ENCODE measurements around the gene MNAT1.
"Not testable (repeated sequence)": the region's sequence is repeated elsewhere in the genome, so short reads cannot be mapped to it uniquely, and the experiment has no call there.

MNAT1 gene

DNA sequence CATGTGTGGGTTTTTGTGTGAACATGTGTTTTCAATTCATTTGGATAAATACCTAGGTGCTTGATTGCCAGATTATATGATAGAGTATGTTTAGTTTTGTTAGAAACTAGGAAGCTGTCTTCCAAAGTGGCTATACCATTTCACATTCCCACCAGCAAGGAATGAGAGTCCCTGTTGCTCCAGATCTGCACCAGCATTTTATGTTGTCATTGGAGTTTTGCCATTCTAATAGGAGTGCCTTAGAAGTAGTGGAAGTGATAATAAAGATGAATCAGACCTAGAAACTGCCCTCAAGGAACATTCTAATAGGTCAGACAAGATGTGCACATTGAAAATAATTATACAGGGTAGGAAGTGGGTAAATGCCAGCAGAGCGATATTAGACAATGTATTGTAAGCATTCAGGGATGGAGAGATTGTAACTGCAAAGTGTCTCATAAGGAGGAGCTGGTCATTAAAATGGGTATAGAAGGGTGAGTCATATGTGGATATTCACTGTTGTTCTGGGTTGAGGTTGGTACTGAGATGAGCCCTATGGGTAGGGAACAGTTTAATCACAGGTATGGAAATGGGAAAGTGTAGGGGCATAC lies 71.4 kb downstream of the MNAT1 start:
- peak; percentile 71 for DNase-seq (ENCODE audit: low spot score)

DNA sequence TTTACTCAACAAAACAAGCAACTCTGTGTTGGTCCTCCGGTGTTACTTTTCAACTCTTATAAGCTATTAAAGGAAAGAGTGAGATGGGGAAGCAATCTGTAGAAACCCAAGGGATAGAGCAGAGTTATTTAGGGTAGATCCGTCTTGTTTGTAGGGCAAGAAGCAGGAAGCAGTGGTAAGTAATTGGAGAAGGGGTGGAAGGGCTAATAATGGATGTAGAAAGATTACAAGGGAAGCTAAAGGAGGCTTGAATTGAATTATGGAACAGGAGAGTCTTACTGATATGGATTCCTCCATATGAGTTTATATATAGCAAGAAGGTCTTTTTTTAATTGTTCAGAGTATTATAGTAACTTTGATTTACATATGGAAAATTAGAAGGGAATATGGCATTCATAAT lies 72.7 kb downstream of the MNAT1 start:
- no peak for DNase-seq (ENCODE audit: low spot score)

DNA sequence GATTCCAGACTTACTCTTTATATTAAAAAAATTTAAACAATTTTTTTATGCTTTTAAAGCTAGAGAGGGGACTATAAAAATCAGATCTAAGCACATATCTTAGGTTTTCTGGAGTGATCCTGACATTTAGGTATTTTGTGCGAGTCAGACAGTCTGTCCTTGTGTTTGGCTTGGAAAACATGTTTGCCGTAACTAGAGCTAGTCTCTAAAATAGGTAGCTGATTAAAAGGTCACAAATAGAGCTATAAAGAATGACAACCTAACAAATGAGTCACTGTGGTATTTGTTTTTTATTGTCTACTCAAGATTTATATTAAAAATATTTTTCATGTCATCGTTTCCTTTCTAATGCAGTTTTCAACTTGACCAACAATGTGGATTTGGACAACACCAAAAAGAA lies 73.4 kb downstream of the MNAT1 start:
- no peak for DNase-seq (ENCODE audit: low spot score)

DNA sequence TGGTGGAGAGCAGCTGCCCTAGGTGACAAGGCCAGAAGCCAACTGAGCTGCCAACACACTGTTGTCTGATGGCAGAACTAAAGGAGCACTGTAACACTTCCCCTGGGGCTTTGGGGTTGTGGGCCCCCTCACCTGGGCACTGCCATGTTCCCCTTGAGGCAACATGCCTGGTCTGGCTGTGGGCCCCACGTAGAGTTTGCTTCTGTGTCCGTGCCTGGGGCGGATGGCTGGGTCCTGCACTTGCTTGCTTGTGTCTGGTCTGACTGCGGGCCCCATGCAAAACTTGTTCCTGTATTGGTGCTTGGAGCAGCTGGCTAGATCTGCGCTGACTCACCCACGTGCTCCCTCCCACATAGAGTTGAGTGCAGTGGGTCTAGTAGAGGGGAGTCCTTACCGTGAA lies 78.4 kb downstream of the MNAT1 start:
- DNase-seq (ENCODE audit: low spot score) = no peak

DNA sequence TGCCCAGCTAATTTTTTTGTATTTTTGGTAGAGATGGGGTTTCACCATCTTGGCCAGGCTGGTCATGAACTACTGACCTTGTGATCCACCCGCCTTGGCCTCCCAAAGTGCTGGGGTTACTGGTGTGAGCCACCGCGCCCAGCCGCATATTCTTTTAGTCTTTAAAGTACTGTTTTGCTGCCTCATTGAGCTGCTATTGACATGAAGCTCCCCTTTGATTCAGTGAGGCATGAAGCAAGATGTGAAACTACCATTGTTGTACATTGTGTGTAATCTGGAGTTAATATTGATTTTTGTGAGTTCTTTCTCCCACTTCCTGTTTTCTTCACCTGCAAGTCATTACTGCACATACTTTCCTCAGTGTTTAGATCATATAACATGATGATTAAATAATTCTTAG lies 80.8 kb downstream of the MNAT1 start:
- no peak for DNase-seq (ENCODE audit: low spot score)

DNA sequence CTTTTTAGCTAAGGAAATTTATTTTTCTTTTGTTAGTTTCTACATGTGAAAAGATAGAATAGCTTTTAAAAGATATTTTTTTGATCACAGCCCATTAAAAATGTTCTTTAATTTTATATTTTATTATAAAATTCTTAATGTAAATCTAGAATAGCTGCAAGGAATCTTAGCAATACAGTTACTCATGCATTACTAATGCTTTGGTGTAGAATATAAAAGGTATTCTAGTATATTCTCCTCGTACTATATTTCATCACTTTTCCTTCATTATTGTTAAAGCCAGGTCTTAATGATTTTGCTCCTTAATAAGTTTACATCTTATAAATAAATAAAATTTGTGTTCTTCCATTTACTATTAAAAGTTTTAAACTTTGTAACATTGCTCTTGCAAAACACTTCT lies 82.6 kb downstream of the MNAT1 start:
- DNase-seq (ENCODE audit: low spot score) = no peak

DNA sequence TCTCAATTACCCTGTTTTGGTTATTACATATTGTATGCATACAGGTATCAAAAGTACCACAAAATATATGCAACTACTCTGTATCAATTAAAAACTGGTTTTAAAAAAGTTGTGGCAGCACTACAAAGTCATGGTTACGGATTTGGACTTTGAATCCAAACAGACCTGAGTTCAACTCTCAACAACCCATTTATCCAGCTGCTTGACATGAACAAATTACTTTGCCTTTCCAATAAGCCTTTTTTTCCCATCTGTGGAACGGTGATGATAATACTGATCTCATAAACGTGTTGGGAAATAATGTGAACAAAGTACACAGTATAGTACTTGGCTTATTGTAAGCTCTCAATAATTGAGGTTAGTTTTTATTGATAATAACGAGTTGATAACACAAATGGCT lies 85.0 kb downstream of the MNAT1 start:
- DNase-seq (ENCODE audit: low spot score) = no peak

DNA sequence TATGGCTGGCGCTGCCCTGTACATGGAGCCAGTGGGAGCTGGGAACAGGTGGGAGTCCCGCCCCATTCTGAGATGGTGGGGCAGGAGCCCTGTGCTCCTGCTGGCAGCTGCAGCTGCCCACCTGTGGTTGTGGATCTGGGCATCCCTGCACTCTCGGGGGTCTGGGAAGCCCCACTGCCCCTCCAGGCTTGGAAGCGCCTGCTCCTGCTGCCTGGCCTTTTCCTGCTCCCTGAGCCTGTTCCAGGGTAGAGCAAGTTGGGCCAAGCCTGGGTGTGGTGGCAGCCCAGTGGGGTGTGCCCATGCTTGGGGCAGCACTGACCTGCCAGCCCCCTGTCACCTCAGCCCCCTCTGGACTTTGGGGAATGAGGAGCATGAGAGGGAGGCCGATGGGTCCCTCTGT lies 104.0 kb downstream of the MNAT1 start:
- no peak for DNase-seq (ENCODE audit: low spot score)

DNA sequence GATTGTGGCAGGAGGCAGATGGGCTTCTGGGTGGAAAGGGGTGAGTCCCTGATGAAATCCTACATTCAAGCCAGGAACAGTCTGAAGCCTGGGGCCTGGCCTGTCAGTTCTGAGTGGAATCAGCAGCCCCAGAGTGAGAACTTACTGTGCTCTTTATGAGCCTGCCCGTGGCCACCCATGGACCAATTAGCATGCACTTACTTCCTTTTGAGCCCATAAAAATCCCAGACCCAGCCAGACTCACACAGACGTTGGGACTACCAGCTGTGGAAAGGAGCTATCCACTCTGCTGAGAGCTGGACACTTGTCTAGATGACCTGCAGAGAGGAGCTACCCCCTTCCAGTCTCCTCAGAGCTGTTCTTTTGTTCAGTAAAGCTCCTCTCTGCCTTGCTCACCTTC lies 104.5 kb downstream of the MNAT1 start:
- DNase-seq (ENCODE audit: low spot score) = no peak

DNA sequence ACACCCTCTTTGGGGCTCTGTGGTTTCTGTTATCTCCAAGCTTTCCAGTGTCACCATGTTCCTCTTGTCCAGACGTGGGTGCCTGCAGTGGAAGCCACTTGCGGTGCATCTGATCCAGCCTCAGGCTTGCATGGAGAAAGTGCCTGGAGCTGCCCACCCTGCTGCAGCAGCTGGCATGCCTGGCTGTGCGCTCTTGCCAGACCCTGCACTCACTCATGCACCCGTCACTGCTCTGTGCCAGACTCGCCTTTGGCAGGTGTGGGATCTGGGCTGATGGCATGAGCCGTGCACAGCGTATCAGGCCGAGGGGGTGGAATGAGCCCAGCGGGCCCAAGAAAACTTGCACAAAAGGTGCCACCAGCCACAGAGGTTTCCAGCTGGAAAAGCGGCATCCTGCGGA lies 105.1 kb downstream of the MNAT1 start:
- no peak for DNase-seq (ENCODE audit: low spot score)

DNA sequence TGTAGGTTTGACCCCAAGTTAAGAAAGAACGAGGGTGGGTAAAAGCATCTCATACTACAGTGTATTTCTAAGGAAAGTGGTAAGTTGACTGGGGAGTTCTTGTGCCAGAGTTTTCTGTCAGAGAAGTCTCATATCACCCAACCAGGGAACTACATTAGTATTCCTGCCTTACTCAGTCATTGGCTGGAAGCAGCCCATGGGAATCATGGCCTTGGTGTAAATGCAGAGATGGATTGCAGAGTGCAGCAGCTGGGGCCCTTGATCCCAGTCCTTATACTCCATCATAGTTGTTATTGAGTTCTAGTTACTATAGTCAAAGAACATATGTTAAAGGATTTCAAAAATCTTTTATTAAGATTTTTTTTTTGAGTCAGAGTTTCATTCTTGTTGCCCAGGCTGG lies 105.8 kb downstream of the MNAT1 start:
- DNase-seq (ENCODE audit: low spot score) = no peak

DNA sequence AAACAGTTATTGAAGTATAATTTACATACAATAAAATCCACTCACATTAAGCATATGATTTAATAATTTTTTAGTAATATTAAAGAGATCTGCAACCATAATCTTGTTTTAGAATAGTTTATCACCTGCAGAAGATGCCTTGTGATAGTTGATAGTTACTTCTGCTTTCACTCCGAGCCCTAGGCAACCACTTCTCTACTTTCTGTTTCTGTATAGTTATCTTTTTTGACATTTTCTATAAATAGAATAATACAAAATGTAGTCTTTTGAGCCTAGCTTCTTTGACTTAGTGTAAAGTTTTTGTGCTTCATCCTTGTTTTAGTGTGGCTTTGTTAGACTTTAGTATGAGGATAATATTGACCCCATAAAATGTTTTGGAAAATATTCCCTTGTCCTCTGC lies 111.0 kb downstream of the MNAT1 start:
- DNase-seq (ENCODE audit: low spot score) = no peak

DNA sequence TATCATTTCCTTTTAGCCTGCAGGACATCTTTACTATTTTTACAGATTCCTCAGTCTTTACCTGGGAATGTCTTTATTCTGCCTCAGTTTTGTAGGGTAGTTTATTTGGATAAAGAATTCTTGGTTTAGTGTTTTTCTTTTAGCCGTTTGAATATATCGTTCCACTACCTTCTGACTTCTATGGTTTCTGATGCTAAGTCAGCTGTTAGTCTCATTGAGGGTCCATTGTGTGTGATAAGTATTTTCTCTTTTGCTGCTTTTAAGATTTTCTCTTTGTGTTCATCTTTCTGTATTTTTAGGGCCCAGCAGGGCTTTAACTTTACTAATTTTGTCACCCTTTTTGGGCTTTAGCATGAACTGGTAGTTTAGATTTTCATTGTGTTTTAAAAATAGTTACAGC lies 113.5 kb downstream of the MNAT1 start:
- no peak for DNase-seq (ENCODE audit: low spot score)

DNA sequence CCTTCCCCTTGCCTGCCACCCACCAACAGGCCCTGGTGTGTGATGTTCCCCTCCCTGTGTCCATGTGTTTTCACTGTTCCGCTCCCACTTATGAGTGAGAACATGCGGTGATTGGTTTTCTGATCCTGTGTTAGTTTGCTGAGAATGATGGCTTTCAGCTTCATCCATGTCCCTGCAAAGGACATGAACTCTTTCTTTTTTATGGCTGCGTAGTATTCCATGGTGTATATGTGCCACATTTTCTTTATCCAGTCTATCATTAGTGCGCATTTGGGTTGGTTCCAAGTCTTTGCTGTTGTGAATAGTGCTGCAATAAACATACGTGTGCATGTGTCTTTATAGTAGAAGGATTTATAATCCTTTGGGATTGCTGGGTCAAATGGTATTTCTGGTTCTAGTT lies 117.1 kb downstream of the MNAT1 start:
- not testable (repeated sequence) for DNase-seq (ENCODE audit: low spot score)

DNA sequence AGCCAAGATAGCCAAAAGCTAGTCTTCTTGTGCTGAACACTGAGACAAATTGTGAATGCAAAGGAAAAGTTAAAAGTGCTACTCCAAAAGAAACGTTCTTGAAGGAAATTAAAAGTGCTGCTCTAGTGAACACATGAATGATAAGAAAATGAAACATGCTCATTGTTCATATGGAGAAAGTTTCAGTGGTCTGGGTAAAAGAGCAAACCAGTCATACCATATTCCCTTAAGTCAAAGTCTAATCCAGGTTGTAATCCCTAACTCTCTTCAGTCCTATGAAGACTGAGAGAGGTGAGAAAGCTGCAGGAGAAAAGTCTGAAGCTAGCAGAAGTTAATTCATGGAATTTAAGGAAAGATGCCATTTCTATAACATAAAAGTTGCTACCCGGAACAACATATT lies 121.5 kb downstream of the MNAT1 start:
- DNase-seq (ENCODE audit: low spot score) = no peak

DNA sequence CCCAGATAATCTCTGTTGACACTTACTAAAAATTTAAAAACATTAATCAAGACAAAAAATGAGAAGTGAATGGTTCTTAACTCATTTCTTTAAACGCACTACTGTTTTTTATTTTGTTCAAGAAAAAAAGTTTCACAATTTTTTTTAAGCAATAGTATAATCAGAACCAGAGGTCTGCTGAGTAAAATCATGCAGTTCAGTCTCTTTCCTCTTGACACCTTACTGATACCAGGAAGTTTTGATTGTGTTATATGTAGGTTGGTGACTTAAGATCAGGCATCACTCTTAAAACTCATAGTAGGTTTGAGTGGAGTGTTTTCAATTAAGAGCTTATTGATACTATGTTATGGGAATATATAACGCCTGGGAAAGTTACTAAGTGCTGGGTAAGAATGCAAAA lies 125.0 kb downstream of the MNAT1 start:
- DNase-seq (ENCODE audit: low spot score) = no peak

DNA sequence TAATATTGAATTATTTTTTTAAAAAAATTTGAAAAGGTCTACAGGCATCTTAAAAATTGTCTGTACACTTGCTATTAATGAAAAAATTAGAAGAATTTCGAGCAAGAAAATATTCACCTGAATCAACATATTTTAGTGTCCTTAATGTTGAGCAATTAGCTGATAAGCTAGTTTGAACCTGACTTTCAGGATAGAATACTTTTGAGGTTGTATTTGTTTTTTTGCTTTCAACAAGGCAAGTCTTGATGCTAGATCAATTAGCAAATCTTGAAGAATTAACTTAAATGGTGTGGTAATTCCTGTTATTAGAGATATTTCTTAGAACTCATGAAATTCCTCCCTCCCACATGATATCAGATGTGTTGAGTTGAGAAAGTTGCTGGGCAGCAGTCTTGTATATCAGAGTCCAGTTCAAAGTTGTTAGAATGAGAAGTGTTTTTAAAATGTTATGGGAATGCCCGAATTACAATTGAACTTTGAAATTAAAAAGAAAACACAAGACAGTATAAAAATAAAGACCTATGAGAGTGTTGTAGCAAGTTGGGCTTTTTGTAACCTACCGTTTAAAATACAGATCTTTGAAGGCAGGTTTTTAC lies 127.1 kb downstream of the MNAT1 start:
- no peak for DNase-seq (ENCODE audit: low spot score)

DNA sequence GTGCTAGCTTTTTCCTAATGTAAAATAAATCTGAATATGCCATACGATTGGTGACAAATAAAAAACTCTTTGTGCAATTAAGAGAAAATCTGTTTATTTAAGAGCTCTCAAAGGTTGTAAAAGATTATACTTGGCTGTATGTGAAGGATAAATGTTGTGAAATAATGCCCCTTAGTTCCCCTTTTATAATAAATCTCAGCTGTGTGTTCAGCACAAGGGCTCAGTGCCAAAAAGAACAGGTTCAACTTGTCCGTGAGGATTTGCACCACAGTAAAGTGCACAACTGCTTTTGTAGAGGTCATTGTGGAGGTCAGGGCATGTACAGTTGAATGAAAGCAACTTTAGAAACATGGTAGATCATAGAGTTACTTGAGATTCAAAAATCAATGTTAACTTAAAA lies 127.7 kb downstream of the MNAT1 start:
- no peak for DNase-seq (ENCODE audit: low spot score)

DNA sequence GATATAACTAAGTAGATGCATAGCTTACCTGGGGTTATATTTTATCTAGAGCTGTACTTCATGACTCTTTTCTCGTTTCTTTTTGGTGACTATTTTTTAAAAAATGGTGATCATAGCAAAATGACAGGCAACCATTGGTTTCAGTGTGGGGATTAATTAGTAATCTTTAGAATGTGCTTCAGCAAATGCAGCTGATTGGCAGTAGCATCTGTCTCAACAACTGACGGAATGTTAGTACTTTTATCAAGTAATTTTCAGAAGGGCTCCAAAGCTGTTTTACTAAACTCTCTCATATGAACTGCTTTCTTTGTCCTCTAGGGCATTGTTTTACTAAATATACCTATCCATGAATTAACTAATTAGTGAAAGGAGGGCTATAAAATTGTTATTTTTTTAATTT lies 128.7 kb downstream of the MNAT1 start:
- DNase-seq (ENCODE audit: low spot score) = no peak

DNA sequence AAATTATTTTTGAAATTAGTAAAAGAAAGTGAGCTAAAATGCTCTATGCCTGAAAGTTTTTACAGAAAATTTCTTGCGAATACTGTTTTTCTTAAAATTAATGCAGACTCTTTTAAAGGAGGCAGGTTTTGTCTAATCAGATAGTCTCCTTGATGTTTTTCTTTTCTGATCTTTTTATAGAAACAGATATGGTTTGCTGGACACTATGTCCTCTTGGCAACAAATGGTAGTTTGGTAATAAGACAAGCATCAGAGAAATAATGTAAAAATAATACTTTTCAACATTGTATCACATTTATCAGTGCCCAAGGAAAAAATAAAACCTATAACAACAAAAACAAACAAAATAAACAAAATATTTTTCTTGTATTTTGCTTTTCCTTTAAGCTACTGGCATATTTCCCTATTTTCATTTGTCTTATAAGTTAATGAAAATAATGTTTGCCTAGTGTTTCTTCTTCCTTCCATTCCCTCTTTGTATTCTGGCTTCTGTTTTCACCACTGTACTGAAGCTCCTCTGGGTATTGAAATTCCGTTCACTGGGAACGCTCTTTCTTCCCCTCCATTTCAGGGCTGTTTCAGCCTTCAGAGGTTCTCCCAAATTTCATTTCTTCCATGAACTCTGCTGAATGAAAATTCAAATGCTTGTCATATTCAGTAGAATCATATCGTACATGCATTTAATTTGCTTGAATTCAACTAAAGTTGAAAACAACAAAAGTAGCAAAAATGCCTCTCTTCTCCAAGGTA lies 131.0 kb downstream of the MNAT1 start:
- no peak for DNase-seq (ENCODE audit: low spot score)

DNA sequence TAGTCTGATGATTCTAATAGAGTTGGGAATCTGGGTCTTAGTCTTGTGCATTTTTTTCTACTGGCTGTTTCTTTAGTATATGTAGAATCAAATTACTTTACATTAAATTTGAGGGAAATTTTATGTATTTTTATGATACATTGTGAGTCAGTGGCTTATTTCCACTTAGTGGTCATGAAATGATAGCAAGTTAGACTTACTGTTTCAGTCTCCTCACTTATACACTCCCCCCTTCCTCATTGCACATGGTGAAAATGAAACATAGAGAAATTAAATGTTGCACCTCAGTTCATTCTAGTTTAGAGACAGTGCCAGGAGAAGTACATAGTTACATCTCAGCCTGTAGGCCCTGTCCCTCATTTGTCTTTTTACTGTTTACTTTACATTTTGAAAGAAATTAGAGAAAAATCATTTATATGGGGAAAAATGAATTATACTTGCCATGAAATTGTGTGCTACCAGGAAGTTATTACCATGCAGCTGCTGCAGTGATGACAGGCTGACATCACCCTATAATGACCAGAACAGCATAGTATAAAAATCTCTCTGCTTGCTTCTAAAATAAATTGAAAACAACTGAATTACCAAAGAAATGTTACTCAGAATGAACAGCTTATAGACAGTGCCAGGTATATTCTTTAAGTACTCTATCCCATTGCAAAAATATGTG lies 133.1 kb downstream of the MNAT1 start:
- no peak for DNase-seq (ENCODE audit: low spot score)

DNA sequence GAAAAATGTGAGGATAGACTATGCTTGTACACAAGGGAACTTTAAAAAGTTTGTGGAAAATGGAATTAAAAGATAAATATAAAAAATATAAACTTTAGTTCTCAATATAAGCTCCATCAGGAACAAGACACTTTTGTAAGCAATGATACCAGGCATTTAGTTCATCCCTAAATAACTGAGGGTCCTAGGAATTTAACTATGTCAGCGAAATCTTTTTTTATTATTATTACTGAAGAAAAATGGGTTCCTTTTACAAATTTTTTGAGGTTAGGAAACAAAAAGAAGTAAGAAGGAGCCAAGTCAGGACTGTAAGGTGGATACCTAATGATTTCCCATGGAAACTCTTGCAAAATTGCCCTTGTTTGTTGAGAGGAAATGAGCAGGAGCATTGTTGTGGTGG lies 143.6 kb downstream of the MNAT1 start:
- DNase-seq (ENCODE audit: low spot score) = no peak

DNA sequence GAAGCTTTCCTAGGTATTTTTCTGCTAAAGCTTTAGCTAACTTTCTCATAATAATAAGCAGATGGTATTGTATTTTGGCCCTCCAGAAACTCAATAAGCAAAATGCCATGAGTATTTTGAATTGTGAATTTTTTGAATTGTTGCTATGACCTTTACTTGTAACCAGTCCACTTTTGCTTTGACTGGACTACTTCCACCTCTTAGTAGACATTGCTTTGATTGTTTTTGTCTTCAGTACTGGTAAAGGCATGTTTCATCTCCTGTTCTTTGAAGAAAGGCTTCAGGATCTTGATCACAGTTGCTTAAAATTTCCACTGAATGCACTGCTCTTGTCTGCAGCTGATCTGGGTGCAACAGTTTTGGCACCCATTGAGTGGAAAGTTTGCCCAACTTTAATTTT lies 144.0 kb downstream of the MNAT1 start:
- DNase-seq (ENCODE audit: low spot score) = peak; percentile 4

All from COLO829 (cell line).